ENCODE results near the gene BTBD3. TPM values are rescaled to one million over a fixed set of nuclear protein-coding genes. Genes with fewer than 3 reads are reported as not detected.

BTBD3 gene
- total and polyA plus RNA-seq, 2 donors (not counting 1 experiment from before 2014, with no cell fraction given), result 1.5 to 2.1 TPM

GRCh38 chr20:11926292-11926998 lies 8.8 kb downstream of the BTBD3 start:
- Histone ChIP-seq H3K4me1 (ENCODE audit: control insufficient read depth in 2 of 2, insufficient read depth in 2 of 2, low read length in 2 of 2) (no peaks in the 10 kb centered on the region), H3K4me3 (ENCODE audit: control extremely low read depth in 1 of 5, extremely low read depth in 1 of 5, insufficient read depth in 1 of 5, low read depth in 2 of 5, low read length in 4 of 5) (no peak overlapping the region), H3K79me2 (ENCODE audit: control insufficient read depth, insufficient read depth, low read length) (no peaks in the 10 kb centered on the region), H2AFZ (ENCODE audit: insufficient read depth, low read depth, low read length, poor library complexity, severe bottlenecking) (no peak overlapping the region), H3K27me3 (replicated peaks in 1 of 4; ENCODE audit: control extremely low read depth in 1 of 4, control insufficient read depth in 3 of 4, insufficient read depth in 4 of 4, low read length in 3 of 4) (no peaks in the 10 kb centered on the region), H3K27ac (ENCODE audit: low read length in 2 of 2) (no peak overlapping the region), H3K4me2 (replicated peaks; ENCODE audit: low read depth, low read length, poor library complexity, severe bottlenecking) (no peak overlapping the region), H3K9ac (ENCODE audit: low read length) (no peak overlapping the region), H3K36me3 (replicated peaks in 1 of 2; ENCODE audit: control extremely low read depth in 1 of 2, control insufficient read depth in 1 of 2, extremely low read depth in 1 of 2, insufficient read depth in 2 of 2, low read length in 1 of 2) (no peaks in the 10 kb centered on the region), H4K20me1 (ENCODE audit: control insufficient read depth, insufficient read depth, low read length, poor library complexity, severe bottlenecking) (no peaks in the 10 kb centered on the region), H3K9me3 (ENCODE audit: control extremely low read depth in 1 of 3, control insufficient read depth in 2 of 3, insufficient read depth in 1 of 3, low read length in 2 of 3) (peaks cover 0 to 5% (median 0%) of the 10 kb centered on the region in 3 donors)
- WGBS (ENCODE audit: insufficient coverage), result 92% methylated on average over 4 of the region's 4 CpGs
- ATAC-seq (ENCODE audit: low read depth) (no peak), DNase-seq (no peak)
- H3K27ac Mint-ChIP-seq, result no peak overlapping the region
- no peaks in the 10 kb centered on the region for H3K27me3 Mint-ChIP-seq
- H3K9me3 Mint-ChIP-seq (ENCODE audit: insufficient read depth), result no peaks in the 10 kb centered on the region
- intact Hi-C loops (cut with micrococcal nuclease), result no loop called here
- CTCF ChIA-PET, result no interaction called here
- POLR2A ChIA-PET, result no interaction called here
- H3K4me3 Mint-ChIP-seq, result no peak overlapping the region
- no peaks in the 10 kb centered on the region for H3K4me1 Mint-ChIP-seq
- TF ChIP-seq EZH2 (IDR thresholded peaks at IDR 0.05; ENCODE audit: borderline replicate concordance, insufficient read depth, low read depth, low read length, poor library complexity, severe bottlenecking) (no peak), CTCF (IDR thresholded peaks at IDR 0.05) (no peak)

GRCh38 chr20:11929947-11930346 lies 12.3 kb downstream of the BTBD3 start:
- no peak overlapping the region for H3K27ac Mint-ChIP-seq
- ATAC-seq (ENCODE audit: low read depth) (no peak), DNase-seq (no peak)
- no CpG with 5 or more reads among the region's 3 CpGs for WGBS (ENCODE audit: insufficient coverage)
- Histone ChIP-seq H3K27ac (ENCODE audit: low read length in 2 of 2) (no peak overlapping the region), H2AFZ (ENCODE audit: insufficient read depth, low read depth, low read length, poor library complexity, severe bottlenecking) (no peak overlapping the region), H3K4me2 (replicated peaks; ENCODE audit: low read depth, low read length, poor library complexity, severe bottlenecking) (no peak overlapping the region), H3K9ac (ENCODE audit: low read length) (no peak overlapping the region), H3K9me3 (ENCODE audit: control extremely low read depth in 1 of 3, control insufficient read depth in 2 of 3, insufficient read depth in 1 of 3, low read length in 2 of 3) (peaks cover 0 to 2% (median 0%) of the 10 kb centered on the region in 3 donors), H3K79me2 (ENCODE audit: control insufficient read depth, insufficient read depth, low read length) (no peaks in the 10 kb centered on the region), H3K4me3 (ENCODE audit: control extremely low read depth in 1 of 5, extremely low read depth in 1 of 5, insufficient read depth in 1 of 5, low read depth in 2 of 5, low read length in 4 of 5) (no peak overlapping the region), H3K27me3 (replicated peaks in 1 of 4; ENCODE audit: control extremely low read depth in 1 of 4, control insufficient read depth in 3 of 4, insufficient read depth in 4 of 4, low read length in 3 of 4) (no peaks in the 10 kb centered on the region), H3K4me1 (ENCODE audit: control insufficient read depth in 2 of 2, insufficient read depth in 2 of 2, low read length in 2 of 2) (no peaks in the 10 kb centered on the region), H3K36me3 (replicated peaks in 1 of 2; ENCODE audit: control extremely low read depth in 1 of 2, control insufficient read depth in 1 of 2, extremely low read depth in 1 of 2, insufficient read depth in 2 of 2, low read length in 1 of 2) (no peaks in the 10 kb centered on the region), H4K20me1 (ENCODE audit: control insufficient read depth, insufficient read depth, low read length, poor library complexity, severe bottlenecking) (no peaks in the 10 kb centered on the region)
- ChIA-PET POLR2A (no interaction called here), CTCF (no interaction called here)
- H3K9me3 Mint-ChIP-seq (ENCODE audit: insufficient read depth), result no peaks in the 10 kb centered on the region
- no peak for TF ChIP-seq CTCF (IDR thresholded peaks at IDR 0.05)
- no peak for TF ChIP-seq EZH2 (IDR thresholded peaks at IDR 0.05; ENCODE audit: borderline replicate concordance, insufficient read depth, low read depth, low read length, poor library complexity, severe bottlenecking)
- no peak overlapping the region for H3K4me3 Mint-ChIP-seq
- no peaks in the 10 kb centered on the region for H3K4me1 Mint-ChIP-seq
- no peaks in the 10 kb centered on the region for H3K27me3 Mint-ChIP-seq
- intact Hi-C loops (cut with micrococcal nuclease), result no loop called here
